GM21447 (cell line): Measurements from ENCODE around the gene ANGPT4.

Experiments
- ATAC-seq: cut with Tn5 transposase; IDR thresholded peaks from one replicate; pipeline ENCODE4 v1.9.1; 2021; ENCODE audit not compliant: unreplicated experiment

Gene ANGPT4

DNA sequence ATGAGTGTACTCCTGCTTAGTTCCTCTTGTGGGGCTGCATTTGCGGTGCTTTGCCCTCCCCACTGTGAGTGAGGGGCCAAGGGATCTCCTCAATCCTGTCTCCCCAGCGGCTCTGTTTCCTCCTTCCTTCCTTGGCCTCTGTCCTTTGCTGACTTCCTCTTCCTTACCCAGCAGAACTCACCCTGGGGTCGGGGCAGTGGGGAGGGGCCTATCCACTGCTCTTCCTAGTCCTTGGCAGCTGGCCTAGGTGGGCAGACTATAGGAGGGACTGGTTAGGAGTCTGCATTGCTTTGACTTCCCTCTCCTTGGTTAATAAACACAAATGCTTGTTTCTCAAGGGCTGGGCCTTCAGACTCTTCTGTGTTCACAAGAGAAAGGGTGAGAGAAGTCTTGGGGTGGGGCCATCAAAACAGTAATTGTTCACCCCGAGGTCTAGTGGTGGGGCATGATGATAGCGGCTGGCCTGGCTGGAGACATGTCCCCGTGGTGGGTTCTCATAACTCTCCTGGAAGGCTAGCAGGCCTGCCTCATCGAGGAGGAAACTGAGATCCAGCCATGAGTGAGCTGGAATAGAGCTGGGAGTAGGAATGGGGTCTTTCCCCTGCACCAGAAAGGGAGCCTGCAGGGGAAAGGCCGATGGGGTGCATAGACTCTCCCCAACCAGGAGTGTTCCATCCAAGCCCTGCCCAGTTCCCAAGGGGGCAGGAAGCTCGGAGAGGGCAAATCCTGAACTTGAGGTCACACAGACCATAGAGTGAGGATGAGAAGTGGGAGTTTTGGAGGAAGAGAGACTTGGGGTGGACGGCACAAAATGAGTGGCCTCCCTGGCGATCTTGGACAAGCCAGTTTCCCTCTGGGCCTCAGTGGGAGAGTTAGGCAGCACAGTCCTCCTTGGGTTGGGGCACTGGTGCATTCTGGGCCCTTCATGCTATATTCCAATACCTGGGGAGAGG lies 69.9 kb downstream of the ANGPT4 start:
- no peak for ATAC-seq

DNA sequence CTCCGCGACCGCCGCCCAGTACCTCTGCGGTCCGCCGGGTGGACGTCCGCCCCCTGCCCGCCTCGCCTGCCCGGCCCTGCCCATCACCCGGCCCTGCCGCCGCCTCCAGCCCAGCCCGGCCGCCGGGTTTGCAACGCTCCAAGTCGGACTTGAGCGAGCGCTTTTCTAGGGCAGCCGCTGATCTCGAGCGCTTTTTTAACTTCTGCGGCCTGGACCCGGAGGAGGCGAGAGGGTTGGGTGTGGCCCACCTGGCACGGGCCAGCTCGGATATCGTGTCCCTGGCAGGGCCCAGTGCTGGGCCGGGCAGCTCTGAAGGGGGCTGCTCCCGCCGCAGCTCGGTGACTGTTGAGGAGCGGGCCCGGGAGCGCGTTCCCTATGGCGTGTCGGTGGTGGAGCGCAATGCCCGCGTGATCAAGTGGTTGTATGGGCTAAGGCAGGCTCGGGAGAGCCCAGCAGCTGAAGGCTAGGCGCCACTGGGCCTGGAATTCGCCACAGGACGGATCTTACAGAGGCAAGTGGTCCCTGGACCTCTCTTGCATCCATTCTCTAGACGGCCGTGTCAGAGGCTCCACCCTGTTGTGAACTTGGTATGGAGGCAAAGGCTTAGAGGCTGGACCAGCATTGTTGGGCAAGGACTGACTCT lies 70.8 kb downstream of the ANGPT4 start:
- ATAC-seq = no peak

DNA sequence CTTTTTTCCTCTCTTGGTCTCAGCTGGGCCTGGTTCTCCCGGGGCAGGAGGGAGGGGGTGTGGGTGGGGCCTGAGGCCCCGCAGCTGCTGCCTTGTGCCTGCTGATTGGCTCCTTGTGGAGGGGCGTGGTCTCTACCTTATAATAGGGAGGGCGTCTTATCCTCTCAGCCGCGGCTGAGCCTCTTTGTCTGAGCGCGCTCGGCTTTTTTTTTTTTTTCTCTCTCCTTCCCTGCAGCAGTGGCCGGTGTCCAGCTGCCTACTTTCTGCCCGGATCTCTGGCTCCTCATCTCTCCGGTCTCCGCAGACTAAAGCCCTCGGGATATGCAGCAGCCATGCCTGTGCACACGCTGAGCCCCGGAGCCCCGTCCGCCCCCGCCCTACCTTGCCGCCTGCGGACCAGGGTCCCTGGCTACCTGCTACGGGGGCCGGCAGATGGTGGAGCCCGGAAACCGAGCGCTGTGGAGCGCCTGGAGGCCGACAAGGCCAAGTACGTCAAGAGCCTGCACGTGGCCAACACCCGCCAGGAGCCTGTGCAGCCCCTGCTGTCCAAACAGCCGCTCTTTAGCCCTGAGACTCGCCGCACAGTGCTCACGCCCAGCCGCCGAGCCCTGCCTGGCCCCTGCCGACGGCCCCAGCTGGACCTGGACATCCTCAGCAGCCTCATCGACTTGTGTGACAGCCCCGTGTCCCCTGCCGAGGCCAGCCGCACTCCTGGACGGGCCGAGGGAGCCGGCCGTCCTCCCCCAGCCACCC lies 71.5 kb downstream of the ANGPT4 start:
- ATAC-seq = peak; percentile 93

DNA sequence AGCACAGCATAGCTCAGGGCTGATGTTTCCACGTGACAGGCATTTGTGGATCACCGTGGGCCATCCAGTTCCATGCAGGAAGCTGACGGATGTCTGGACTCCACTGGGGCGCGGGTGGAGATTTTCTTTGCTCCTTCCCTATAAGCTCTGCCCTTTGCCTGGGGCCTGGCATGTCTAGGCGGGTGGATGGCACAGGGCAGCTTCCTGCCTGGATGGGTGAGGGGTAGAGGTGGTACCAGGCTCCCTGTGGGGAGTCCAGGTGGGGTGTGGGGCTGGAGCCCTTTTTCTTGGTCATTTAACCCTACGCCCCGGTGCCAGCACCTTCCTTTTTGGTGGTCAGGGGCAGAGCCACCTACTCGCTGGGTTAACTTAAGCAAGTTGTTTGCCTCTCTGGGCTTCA lies 72.2 kb downstream of the ANGPT4 start:
- no peak for ATAC-seq

DNA sequence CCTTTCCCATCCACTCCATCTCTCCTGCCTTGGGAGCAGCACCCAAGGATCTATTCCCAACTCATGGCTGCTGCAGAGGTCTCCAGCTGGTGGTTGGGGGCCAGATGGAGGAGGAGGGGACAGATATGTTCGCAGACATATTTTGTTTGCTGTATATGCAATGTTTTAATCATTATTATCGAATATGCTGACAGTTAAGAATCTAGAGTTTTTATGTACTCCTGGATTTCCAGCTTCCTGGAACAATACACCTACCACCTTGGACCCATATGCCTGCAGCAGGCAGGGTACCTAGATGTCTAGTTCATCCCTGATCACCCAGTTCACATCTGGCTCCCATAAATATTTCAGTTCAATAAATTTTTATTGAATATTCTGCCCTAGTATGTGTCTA lies 73.6 kb downstream of the ANGPT4 start:
- no peak for ATAC-seq

DNA sequence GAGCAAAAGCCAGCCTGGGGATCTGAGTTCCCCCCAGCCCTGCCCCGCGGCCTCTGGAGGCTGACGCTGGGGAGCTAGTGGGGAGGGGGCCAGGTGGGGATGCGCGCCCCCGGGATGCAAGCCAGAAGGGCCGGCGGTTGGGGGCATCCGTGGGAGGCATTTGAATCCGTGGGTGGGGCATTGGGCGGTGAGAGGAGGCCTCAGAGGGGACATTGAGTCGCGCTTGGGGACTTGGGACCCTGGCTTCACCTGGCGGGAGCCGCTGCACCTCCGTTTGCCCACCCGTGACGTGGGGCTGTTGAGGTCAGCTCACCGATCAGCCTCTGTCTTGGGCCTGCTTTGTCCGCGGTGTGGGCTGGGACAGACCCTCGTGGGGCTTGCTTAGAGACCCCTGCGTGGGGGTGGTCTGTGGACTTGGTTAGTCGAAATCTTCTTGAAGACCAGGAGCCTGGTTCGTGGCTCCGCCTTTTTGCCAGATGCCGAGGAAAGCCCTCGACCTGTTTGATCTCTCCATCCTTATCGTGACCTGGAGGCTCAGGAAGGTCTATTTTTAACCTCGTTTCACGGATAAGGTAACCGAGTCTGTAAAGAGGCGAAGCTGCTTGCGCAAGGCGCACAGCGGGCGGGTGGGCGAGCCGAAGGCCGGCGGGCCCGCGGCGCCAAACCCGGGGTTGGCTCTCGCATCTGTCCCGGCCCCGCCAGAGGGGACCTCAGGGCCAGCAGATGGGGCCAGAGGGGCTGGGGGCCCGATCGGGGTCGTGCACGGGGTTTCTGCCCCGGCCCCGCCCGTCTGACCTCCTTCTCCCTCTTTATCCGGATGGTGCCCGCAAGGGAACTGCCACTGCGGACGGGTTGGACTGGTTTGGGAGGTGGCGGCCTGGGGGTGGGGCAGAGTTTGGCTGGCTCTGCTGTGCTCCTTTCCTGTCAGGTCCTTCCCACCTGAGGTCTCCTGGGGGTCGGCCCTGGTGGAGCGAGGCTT lies 74.3 kb downstream of the ANGPT4 start:
- ATAC-seq = no peak

DNA sequence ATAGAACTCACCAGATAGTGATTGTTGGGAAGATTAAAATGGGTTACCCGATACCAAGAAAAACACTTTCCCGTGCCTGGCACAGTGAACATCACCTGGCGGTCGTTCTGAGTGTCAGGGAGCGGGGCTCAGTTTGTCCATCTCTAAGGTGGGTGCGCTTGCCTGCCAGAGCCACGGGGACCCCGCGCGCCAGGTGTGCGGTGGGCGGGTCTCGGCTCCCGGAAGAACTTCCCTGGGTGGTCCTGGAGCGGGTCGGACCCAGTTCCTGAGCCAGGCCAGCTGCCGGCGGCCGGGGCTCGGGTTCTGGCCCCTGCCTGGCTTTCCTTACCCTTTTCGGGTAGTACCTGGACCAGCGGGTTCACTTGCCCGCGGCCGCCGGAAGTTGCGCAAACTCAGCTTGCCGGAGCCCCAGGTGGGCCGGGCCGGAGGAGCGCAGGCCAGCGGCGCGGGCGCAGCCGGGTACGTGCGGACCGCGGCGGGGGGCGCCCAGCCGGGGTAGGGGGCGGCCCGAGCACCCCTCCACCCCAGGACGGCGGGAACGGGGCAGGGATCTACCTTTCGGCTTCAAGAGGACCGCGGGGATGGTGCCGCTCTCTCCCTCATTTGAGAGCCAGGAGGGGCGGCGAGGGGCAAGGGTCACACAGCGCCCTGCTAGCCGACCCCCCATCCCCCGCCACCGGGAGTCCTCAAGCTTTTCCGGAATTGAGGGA lies 75.1 kb downstream of the ANGPT4 start:
- ATAC-seq = no peak

DNA sequence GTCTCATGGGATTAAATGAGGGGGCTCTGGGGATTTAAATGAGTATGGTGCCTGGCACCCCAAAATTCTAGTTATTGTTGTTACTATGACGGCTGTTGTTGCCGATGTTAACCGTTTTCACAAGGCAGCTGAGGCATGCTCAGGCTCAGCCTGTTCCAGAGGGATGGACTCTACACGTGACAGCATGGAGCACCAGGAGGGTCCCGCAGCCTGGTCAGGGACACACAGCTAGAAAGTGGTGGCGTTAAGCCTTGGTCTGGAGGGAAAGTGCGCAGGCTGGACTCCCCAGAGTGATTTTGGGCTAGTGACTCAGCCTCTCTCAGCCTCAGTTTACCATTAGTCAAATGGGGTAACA lies 75.7 kb downstream of the ANGPT4 start:
- ATAC-seq = no peak

DNA sequence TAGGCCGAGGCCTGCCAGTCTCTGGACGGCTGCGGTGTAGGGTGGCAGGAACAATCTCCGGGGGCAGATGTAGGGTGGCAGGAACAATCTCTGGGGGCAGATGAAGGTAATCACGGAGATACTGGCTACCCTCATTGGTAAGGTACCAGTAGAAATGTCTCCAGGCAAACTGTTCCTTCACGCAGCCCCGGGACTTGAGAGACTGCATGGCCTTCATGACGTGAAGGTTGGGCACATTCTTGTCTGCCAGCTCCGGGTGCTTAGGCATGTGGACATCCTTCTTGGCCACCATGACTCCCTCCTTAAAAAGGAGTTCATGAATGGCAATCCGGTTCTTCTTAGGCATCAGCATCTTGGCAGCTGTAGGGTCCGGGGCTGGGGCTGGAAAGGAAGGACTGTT lies 76.5 kb downstream of the ANGPT4 start:
- ATAC-seq = no peak

DNA sequence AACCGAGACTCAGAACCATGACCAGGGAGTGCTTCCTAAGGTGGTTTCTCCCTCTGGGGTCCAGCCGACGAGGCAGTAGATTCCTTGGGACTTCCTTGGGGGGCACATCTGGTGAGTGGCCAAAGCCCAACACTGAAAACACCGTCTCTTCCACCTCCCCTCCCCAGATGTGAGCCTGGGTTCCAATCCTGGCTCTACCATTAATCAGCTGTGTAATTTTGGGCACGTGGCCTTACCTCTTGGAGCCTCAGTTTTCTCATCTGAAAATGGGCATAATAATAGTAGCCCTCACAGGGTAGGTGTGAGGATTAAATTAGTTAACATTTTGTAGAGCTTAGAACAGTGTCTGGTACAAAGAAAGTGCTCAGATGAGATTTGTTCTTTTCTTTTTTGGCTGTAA lies 77.1 kb downstream of the ANGPT4 start:
- no peak for ATAC-seq

DNA sequence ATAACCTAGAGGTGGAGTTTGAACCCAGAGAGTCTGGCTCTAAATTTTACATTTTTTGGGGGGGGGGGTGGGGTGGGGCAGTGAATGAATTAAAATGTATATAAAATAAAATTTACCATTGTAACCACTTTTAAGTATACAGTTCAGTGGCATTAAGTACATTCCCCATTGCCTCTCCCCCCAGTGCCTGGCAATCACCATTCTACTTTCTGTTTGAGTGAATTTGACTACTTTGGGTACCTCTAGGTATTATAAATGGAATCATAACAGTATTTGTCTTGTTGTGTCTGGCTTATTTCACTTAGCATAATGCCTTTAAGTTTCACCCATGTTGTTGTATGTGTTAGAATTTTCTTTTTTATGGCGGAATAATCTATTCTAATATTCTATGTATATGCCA lies 79.9 kb downstream of the ANGPT4 start:
- no peak for ATAC-seq

DNA sequence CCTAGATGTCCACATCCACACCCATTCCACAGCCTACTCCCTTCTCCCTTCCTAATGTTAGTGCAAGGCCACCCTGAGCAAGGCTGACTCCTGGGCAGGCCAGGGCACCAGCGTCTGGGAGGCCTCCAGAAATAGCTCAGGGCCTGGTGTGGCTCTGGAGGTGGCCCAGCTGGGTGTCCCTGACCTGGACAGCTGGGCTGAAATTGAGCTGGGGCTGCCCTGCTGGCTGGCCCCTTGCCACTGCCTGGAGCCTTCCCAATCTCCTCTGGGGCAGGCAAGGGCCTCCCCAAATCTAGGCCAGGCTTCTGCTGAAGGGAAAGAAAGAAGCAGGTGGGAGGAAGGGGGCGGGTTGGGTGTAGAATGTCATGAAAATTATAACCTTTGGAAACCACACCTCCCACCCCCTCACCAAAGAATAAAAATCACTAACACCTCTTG lies 80.5 kb downstream of the ANGPT4 start:
- ATAC-seq = no peak

DNA sequence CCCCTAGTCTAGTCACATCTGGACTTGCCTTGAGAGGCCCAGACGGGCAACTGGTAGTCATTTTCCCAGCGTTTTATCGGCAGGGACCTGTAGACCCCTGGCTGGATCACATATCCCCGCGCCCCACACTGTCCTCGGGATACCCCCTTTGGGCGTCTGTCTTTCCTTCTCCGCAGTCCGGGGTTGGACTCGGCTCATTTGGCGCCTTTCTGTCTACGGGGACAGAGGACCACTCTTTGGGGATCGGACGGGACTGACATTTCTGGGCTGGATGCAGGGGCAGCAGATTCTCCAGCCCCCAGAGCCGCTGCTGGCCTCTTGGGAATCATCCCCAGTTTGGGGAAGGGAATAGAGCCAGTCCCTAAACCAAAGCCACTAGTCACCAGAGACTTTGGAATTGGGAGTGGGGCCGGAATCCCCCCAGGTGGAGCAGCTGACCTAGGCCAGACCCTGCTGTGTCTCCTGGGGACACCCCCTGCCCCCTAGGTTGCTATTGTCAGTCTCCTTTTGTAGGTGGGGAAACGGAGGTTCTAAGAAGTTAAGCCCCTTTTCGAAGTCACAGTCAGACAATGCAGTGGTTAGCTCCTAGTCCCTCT lies 81.9 kb downstream of the ANGPT4 start:
- peak; percentile 11 for ATAC-seq

DNA sequence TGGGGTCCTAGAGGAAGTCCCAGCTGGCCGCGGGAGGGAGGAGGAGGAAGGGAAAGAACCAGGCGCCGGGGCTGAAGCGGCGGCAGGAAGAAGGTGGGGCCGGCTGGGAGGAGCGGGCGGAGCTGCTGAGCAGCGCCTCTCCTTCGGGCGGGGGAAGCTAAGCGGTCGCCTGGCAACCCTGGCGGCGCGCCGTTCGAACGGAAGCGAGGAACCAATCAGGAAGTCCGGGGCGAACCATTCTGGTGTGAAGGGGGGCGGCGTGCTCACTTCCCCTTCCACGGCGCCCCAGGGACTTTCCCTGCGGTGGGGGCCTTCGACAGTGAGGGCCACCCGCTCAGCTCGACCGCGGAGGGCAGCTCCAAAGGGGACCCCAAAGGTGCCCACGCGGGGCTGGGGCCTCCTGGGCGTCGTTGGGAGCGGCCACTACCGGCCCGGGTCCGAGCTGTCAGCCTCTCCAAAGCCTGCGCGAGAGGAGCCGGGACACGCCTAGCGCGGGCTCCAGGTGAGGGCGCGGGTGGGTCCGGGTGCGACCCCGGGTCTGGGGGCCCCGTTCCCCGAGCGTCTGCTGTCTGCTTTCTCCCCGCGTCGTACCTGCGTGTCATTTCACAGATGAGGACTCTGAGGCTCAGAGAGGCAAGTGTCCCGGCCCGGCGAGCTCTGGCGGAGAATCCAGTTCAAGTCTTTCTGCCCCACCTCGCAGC lies 82.5 kb downstream of the ANGPT4 start, which contains the start of gene FAM110A:
Gene FAM110A (plus strand): TSS at position 266 of the 701 bp plus-strand sequence. CDS start 11,090 bp downstream, outside the sequence.
- peak; percentile 89 for ATAC-seq

DNA sequence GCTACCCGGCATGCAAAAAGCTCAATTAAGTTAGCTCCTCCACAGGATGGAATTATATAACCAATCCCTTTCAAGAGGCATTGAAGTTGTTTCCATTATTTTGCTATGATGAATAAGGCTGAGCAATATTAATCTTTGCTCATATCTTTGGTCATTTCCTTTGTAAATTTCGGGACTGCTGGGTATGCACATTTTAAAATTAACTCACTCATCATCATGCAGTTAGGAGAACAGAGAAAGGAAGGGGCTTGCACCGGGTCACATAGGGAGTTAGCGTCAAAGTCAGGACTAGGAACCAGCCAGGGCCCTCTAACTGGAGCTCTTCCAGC lies 83.0 kb downstream of the ANGPT4 start:
- ATAC-seq = no peak

DNA sequence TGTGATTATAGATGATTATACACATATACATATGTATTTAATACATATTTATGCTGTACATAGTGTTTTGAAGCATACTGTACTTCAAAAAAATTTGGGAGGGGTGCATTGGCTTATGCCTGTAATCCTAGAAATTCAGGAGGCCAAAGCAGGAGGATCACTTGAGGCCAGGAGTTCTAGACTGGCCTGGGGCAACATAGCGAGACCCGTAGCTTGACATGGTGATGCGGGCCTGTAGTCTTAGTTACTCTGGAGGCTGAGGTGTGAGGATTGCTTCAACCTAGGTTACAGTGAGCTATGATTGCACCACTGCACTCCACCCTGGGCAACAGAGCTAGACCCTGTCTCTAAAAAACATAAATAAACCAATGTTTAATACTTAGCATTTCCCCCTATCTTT lies 84.2 kb downstream of the ANGPT4 start:
- ATAC-seq = no peak

DNA sequence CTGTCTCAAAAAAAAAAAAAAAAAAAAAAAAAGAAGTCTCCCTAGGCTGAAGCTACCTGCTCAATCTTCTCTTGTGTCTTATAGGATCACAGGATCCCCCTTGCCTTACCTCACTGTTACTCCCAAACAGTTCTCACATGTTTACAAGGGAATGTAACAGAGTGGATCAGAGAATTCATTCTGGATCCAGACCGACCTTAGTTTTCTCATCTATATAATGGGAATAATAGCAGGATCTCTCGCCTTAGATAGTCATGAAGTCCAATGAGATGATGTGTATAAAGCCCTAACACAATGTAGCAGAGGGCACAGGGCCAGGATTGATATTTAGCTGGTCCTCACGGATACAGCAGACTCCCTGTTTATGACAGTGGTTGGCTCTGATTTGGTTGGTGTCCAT lies 84.9 kb downstream of the ANGPT4 start:
- ATAC-seq = no peak

DNA sequence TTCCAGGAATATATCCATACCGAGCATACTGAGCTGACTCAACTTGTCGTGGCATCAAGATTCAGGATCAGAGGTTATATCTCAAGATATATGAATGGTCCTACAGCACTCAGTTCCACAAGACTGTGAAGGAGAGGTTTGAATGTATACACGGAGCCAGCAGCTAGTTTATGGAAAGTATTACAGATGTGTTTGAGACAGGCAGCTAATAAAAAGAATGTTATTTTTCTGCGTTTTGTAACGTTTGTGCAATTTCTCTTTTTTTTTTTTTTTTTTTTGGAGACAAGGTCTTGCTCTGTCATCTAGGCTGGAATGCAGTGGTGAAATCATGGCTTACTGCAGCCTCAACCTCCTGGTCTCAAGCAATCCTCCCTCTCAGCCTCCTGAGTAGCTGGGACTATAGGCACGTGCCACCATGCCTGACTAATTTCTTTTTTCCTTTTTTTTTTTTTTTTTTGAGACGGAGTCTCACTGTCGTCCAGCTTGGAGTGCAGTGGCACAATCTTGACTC lies 86.1 kb downstream of the ANGPT4 start:
- no peak for ATAC-seq

DNA sequence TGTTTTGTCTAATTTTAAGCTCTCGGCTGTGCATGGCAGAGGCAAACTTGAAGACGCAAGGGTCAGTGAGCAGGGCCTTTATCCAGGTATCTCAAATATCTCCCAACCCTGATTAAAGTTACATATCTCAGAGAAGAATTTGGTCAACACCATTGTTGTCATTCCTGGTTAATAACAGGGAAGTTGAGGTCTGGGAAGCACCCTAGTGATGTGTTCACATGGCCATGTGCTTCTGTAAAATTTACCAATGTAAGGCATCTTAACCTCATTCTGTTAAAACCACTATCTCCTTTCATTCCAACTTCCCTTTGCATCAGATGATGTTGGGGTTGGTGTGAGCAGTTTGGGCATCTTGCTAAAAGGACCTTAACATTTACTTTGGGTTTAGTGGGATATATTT lies 86.6 kb downstream of the ANGPT4 start:
- no peak for ATAC-seq
